22Rv1 (cell line): Measurements from ENCODE around the gene PTBP2.
A peak's percentile ranks its signal among the peaks of the same experiment; 100 is the strongest.

Experiments used
- H3K27ac ChIP-seq: fragments of 450-650 bp; 2 replicates; pipeline ENCODE4 v1.5.1; 2017
- ZFX ChIP-seq: fragments of 450-650 bp; IDR thresholded peaks from 2 replicates; pipeline ENCODE4 v1.6.1; 2017; ENCODE audit warnings: antibody characterized with exemption, borderline replicate concordance
- TF ChIP-seq, protein P1 (sequence below): fragments of 450-650 bp; IDR thresholded peaks from 2 replicates; pipeline ENCODE4 v1.5.1; 2017; ENCODE audit warnings: mild to moderate bottlenecking

The PTBP2 gene, protein sequence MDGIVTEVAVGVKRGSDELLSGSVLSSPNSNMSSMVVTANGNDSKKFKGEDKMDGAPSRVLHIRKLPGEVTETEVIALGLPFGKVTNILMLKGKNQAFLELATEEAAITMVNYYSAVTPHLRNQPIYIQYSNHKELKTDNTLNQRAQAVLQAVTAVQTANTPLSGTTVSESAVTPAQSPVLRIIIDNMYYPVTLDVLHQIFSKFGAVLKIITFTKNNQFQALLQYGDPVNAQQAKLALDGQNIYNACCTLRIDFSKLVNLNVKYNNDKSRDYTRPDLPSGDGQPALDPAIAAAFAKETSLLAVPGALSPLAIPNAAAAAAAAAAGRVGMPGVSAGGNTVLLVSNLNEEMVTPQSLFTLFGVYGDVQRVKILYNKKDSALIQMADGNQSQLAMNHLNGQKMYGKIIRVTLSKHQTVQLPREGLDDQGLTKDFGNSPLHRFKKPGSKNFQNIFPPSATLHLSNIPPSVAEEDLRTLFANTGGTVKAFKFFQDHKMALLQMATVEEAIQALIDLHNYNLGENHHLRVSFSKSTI

DNA sequence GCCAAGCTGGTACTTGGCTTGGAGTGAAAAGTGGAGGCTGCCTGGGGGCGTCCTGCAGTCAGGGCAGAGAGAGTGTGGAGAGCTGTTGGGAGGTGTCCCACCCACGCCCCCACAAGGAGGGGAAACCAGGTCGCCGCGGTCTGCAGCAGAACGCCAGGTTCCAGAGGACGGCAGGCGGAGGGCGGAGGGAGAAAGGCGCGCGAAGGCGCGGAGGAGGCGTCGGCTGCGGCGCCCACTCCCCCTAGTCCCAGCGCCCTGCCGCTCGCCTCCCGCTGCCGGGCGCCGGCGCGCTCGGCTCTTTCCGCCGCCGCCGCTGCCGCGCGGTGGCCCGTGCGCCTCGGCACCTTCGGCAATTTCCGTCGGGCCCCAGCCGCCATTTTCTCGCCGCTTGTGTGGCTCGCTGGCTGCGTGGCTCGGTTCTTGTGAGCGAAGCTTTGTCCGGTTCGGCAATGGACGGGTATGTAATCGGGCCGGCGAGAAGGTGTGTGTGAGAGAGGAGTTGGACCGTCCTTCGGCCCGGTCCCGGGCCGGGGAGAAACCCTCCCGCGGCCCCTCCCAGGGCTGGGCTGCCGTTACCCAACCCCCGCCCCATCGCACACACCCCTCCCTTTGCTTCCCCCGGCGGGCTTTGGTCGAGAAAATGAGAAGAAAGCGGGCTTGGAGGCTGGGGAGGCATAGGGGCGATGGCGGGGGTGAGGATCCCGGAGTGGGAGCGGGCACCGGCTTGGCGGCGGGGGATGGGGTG lies at the start of gene PTBP2:
Gene PTBP2 (plus strand): TSS at position 369 of the 745 bp plus-strand sequence. CDS start 81 bp downstream, at position 450.
- peak within 1 kb of the TSS; percentile 81 for H3K27ac ChIP-seq
- TF ChIP-seq, protein P1, sequence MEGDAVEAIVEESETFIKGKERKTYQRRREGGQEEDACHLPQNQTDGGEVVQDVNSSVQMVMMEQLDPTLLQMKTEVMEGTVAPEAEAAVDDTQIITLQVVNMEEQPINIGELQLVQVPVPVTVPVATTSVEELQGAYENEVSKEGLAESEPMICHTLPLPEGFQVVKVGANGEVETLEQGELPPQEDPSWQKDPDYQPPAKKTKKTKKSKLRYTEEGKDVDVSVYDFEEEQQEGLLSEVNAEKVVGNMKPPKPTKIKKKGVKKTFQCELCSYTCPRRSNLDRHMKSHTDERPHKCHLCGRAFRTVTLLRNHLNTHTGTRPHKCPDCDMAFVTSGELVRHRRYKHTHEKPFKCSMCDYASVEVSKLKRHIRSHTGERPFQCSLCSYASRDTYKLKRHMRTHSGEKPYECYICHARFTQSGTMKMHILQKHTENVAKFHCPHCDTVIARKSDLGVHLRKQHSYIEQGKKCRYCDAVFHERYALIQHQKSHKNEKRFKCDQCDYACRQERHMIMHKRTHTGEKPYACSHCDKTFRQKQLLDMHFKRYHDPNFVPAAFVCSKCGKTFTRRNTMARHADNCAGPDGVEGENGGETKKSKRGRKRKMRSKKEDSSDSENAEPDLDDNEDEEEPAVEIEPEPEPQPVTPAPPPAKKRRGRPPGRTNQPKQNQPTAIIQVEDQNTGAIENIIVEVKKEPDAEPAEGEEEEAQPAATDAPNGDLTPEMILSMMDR: no peak
- TF ChIP-seq ZFX: no peak

DNA sequence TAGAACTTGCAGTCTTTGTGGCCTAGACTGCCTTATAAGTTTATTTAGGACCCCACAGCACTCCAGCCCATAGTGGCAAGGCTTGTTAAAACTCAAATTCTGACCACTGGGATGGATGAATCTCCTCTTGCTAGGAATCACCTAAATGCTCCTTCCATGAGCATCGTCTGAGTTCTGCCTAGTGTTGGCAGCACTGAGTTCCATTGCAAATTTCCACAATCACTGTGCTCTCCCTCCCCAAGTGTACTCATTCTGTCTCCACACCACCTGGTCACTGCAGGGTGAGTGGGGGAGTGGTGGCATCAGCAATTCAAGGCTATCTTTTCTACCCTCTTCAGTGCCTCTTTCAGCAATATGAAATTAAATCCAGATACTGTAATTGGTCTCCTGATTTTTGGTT lies 46.7 kb upstream of the PTBP2 start:
- TF ChIP-seq ZFX: no peak
- TF ChIP-seq, protein P1: no peak
- no peak overlapping the region for H3K27ac ChIP-seq

DNA sequence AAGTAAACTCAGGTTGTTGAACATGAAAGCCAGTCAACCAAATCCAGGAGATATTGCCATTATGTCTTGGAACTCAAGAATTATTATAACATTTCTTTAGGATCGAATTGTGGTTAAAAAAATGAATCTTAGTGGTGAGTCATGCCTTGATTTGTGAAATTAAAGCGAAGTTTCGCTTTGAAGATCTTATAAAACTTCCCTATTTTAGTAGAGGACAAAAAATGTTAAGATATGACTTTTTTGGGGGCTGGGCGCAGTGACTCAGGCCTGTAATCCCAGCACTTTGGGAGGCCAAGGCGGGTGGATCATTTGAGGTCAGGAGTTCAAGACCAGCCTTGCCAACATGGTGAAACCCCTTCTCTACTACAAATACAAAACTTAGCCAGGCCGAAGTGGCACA lies 39.5 kb upstream of the PTBP2 start:
- TF ChIP-seq, protein P1: no peak
- no peak for TF ChIP-seq ZFX
- H3K27ac ChIP-seq: no peak overlapping the region

DNA sequence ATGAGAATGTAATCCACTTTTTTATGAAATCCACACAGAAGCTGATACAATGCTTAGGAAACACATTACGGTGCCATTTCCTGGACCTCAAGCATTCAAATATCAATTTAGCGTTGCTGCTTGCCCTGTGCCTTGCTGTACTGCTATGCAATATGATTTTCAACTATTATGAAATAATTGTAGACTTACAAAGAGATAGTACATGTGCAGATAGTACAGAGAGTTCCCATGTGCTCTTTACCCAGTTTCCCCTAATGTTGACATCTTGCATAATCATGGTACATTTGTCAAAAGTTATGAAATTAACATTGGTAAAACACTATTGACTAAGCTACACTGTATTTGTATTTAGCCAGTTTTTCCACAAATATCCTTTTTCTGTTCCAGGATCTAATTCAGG lies 37.7 kb upstream of the PTBP2 start:
- H3K27ac ChIP-seq: no peak overlapping the region

DNA sequence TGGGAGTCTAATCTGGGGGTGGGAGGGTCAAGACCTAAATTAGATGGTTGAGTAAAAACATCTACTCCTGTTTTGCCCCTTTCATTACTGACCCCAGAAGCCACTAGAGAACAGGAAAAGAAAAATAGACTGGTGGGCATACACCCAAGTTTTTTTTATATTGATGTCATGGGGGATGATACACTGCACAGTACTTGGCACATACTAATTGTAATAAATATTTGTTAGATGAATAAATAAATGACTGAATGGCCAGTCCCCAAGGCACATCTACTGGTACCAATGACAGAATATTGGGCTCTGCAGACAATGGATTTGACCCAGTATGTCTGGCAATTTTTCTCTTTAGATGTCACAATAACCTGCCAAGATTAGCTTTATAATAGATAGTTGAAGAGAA lies 36.8 kb upstream of the PTBP2 start:
- TF ChIP-seq, protein P1: no peak
- no peak for TF ChIP-seq ZFX
- H3K27ac ChIP-seq: no peak overlapping the region

More for the DNA sequence above, 37.7 kb upstream of the PTBP2 start:
- TF ChIP-seq ZFX: no peak
- TF ChIP-seq, protein P1: no peak

DNA sequence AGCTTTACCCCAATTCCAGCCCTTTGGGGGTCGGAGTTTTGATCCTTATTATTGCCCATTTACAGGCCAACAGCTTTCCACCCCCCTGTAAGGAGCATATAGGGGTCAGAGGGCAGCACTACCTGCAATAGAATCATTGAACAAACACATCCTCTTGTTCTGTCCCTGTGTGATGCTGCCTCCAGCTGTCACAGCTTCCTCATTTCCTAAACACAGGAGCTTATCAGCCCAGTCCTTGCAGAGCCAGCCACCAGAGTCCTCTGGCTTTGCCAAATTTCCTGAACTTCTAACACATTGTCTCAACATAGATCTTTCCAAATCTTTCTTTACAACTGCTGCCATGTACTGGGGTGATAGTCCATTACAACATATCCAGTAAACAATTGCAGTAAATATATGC lies 32.8 kb upstream of the PTBP2 start:
- TF ChIP-seq, protein P1: no peak
- TF ChIP-seq ZFX: no peak

DNA sequence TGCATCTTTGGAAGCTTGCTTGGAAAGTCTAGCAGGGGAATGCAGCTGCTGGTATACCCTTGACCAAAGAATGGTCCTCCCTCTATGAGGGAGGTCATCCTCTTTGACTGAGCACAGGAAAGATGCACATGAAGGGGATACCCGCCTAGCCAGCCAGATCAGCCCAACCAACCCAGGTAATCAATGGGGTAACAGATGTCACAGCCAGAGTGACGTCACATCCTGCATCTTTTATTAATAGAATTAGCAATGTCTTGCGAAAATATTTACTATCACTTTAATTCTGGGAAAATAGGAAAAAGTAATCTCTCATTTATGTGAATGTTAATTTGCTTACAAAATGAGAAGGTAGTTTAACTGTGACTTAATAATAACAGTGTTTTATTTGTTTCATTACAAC lies 25.6 kb upstream of the PTBP2 start:
- no peak for TF ChIP-seq ZFX

More for the DNA sequence above, 32.8 kb upstream of the PTBP2 start:
- no peak overlapping the region for H3K27ac ChIP-seq

More for the DNA sequence above, 25.6 kb upstream of the PTBP2 start:
- H3K27ac ChIP-seq: no peak overlapping the region
